H1 (cell line): ENCODE data around the gene CUEDC1. TPM values are rescaled to one million over a fixed set of nuclear protein-coding genes. Genes with fewer than 3 reads are reported as not detected.
"Not testable (repeated sequence)": the region's sequence is repeated elsewhere in the genome, so short reads cannot be mapped to it uniquely, and the experiment has no call there.

Source experiments
- CTCF ChIA-PET: fragments of 300-600 bp; sonication (Branson Sonifier 250); formaldehyde crosslinking; loops from one replicate; lab custom pipeline; 2021; ENCODE audit not compliant: partially characterized antibody; lab: Charles Lee
- POLR2A ChIA-PET: fragments of 300-600 bp; sonication (Branson Sonifier 250); formaldehyde crosslinking; loops from one replicate; lab custom pipeline; 2021; ENCODE audit warnings: inconsistent platforms; ENCODE audit not compliant: partially characterized antibody; lab: Charles Lee
- DNase-seq, 2 experiments: peaks; one replicate each; pipeline versions ENCODE4 v3.0.0 to v3.0.0-alpha.2; 2010 to 2022; ENCODE audit warnings: low spot score in 2 of 2, low read depth in 1 of 2, mixed read lengths in 1 of 2
- FAIRE-seq: peaks from 2 replicates; lab custom pipeline; 2011; peaks lifted over from hg19 to GRCh38; lab: Jason Lieb, UNC
- H2AFZ ChIP-seq: 2 replicates; pipeline ENCODE4 v1.8.1; 2012; ENCODE audit warnings: low read length, inconsistent platforms
- H2AK5ac ChIP-seq: 2 replicates; pipeline ENCODE4 v1.6.1; 2013; ENCODE audit warnings: low read depth, low read length
- H2BK120ac ChIP-seq: replicated peaks from 2 replicates; pipeline ENCODE3; 2013; ENCODE audit warnings: low read depth, low read length, inconsistent platforms
- H2BK12ac ChIP-seq: 2 replicates; pipeline ENCODE4 v1.6.1; 2013; ENCODE audit warnings: low read depth, low read length
- H2BK15ac ChIP-seq: 2 replicates; pipeline ENCODE4 v1.6.1; 2013; ENCODE audit warnings: low read length
- H2BK20ac ChIP-seq: 2 replicates; pipeline ENCODE4 v1.6.1; 2013; ENCODE audit warnings: low read length
- H2BK5ac ChIP-seq: 2 replicates; pipeline ENCODE4 v1.6.1; 2013; ENCODE audit warnings: low read depth, low read length
- H3K14ac ChIP-seq: 2 replicates; pipeline ENCODE4 v1.6.1; 2013; ENCODE audit warnings: inconsistent platforms; ENCODE audit not compliant: insufficient read length
- H3K18ac ChIP-seq: 2 replicates; pipeline ENCODE4 v1.6.1; 2013; ENCODE audit warnings: low read length; ENCODE audit errors: extremely low read depth
- H3K23ac ChIP-seq: 2 replicates; pipeline ENCODE4 v1.6.1; 2013; ENCODE audit warnings: inconsistent platforms; ENCODE audit not compliant: insufficient read length
- H3K23me2 ChIP-seq: 2 replicates; pipeline ENCODE4 v1.6.1; 2013; ENCODE audit warnings: low read depth, low read length
- H3K27ac ChIP-seq: 2 replicates; pipeline ENCODE4 v1.6.1; 2011; ENCODE audit warnings: low read depth, low read length, inconsistent platforms
- H3K27me3 ChIP-seq, 4 experiments: replicated peaks in 1 of 4; 1 replicate in 1 of 4; 2 replicates in 3 of 4; pipeline versions ENCODE4 v1.6.1 to v1.8.1; 2011 to 2013; ENCODE audit warnings: low read length in 3 of 4, mild to moderate bottlenecking in 3 of 4, inconsistent platforms in 2 of 4, mixed read lengths in 2 of 4, moderate library complexity in 1 of 4; ENCODE audit not compliant: control insufficient read depth in 3 of 4, insufficient read depth in 3 of 4; ENCODE audit errors: extremely low read depth in 1 of 4
- H3K36me3 ChIP-seq, 4 experiments: 2 replicates each; pipeline versions ENCODE4 v1.6.1 to v1.8.1; 2011 to 2013; ENCODE audit warnings: mild to moderate bottlenecking in 4 of 4, low read length in 3 of 4, moderate library complexity in 2 of 4, control low read depth in 1 of 4, inconsistent platforms in 1 of 4; ENCODE audit not compliant: insufficient read depth in 4 of 4, control insufficient read depth in 2 of 4
- H3K4ac ChIP-seq: replicated peaks from 2 replicates; pipeline ENCODE3; 2013; ENCODE audit warnings: low read length, low read depth, mixed read lengths, inconsistent platforms; ENCODE audit not compliant: insufficient read length
- H3K4me1 ChIP-seq, 4 experiments: replicated peaks in 1 of 4; 1 replicate in 1 of 4; 2 replicates in 3 of 4; pipeline versions ENCODE4 v1.6.1 to v1.8.1; 2011 to 2013; ENCODE audit warnings: low read length in 3 of 4, inconsistent platforms in 2 of 4, mixed read lengths in 1 of 4; ENCODE audit not compliant: insufficient read depth in 4 of 4, control insufficient read depth in 3 of 4
- H3K4me2 ChIP-seq, 2 experiments: 2 replicates each; pipeline versions ENCODE4 v1.6.1 to v1.8.1; 2011 to 2013; ENCODE audit warnings: low read depth in 2 of 2, low read length in 2 of 2, control low read depth in 1 of 2, inconsistent platforms in 1 of 2, mild to moderate bottlenecking in 1 of 2; ENCODE audit not compliant: insufficient read depth in 1 of 2
- H3K4me3 ChIP-seq, 4 experiments: fragments of 200-600, 300-600 bp in 1 of 4; sonication (generic), shearing (Covaris generic), sonication (Bioruptor Twin) in 1 of 4; 2 replicates each; pipeline versions ENCODE4 v1.5.1 to v1.8.1; 2011 to 2016; ENCODE audit warnings: low read length in 4 of 4, low read depth in 3 of 4, control low read depth in 2 of 4, inconsistent platforms in 2 of 4, mild to moderate bottlenecking in 2 of 4, mixed read lengths in 1 of 4, moderate library complexity in 1 of 4; ENCODE audit not compliant: insufficient read depth in 2 of 4; ENCODE audit errors: extremely low read depth in 1 of 4
- H3K56ac ChIP-seq: replicated peaks from 2 replicates; pipeline ENCODE3; 2013; ENCODE audit warnings: low read depth, mild to moderate bottlenecking, mixed read lengths, low read length, inconsistent platforms; ENCODE audit not compliant: insufficient read length
- H3K79me1 ChIP-seq: 2 replicates; pipeline ENCODE4 v1.6.1; 2013; ENCODE audit warnings: low read depth, low read length, control low read depth
- H3K79me2 ChIP-seq, 2 experiments: 2 replicates each; pipeline versions ENCODE4 v1.6.1 to v1.8.1; 2012 to 2013; ENCODE audit warnings: low read length in 2 of 2, mild to moderate bottlenecking in 2 of 2, inconsistent platforms in 1 of 2; ENCODE audit not compliant: insufficient read depth in 2 of 2, control insufficient read depth in 1 of 2
- H3K9ac ChIP-seq, 4 experiments: replicated peaks in 1 of 4; 1 replicate in 1 of 4; 2 replicates in 3 of 4; pipeline versions ENCODE4 v1.6.1 to v1.8.1; 2011 to 2013; ENCODE audit warnings: low read depth in 3 of 4, low read length in 3 of 4, control low read depth in 2 of 4, mild to moderate bottlenecking in 2 of 4, moderate library complexity in 2 of 4, inconsistent platforms in 1 of 4; ENCODE audit errors: extremely low read depth in 1 of 4
- H3K9me3 ChIP-seq, 2 experiments: 2 replicates each; pipeline versions ENCODE4 v1.6.1 to v1.8.1; 2012 to 2013; ENCODE audit warnings: mild to moderate bottlenecking in 2 of 2, moderate library complexity in 2 of 2, control low read depth in 1 of 2, inconsistent platforms in 1 of 2, low read depth in 1 of 2, low read length in 1 of 2, mixed read lengths in 1 of 2; ENCODE audit not compliant: insufficient read depth in 2 of 2
- H4K20me1 ChIP-seq, 2 experiments: replicated peaks in 1 of 2; 2 replicates each; pipeline versions ENCODE3 to v1.8.1; 2011 to 2013; ENCODE audit warnings: inconsistent platforms in 2 of 2, low read length in 2 of 2, mild to moderate bottlenecking in 1 of 2; ENCODE audit not compliant: insufficient read depth in 2 of 2, control insufficient read depth in 1 of 2
- H4K5ac ChIP-seq: 2 replicates; pipeline ENCODE4 v1.6.1; 2013; ENCODE audit warnings: low read length, low read depth, mixed read lengths, inconsistent platforms; ENCODE audit not compliant: insufficient read length
- H4K8ac ChIP-seq: 2 replicates; pipeline ENCODE4 v1.8.0; 2013; ENCODE audit warnings: mild to moderate bottlenecking, moderate library complexity, low read length, inconsistent platforms; ENCODE audit not compliant: insufficient read depth; ENCODE audit errors: extremely low read depth
- H4K91ac ChIP-seq: replicated peaks from 2 replicates; pipeline ENCODE3; 2013; ENCODE audit warnings: low read length, mixed read lengths, inconsistent platforms; ENCODE audit not compliant: insufficient read length
- WGBS, 2 experiments: shearing (Covaris generic) in 1 of 2; methylation state at CpG; one replicate each; pipeline versions ENCODE4 v1.1.6 to v1.1.7; 2013 to 2015; ENCODE audit warnings: low lambda C conversion rate in 2 of 2, mixed read lengths in 2 of 2, inconsistent platforms in 1 of 2, low coverage in 1 of 2, missing lambda C conversion rate in 1 of 2; ENCODE audit not compliant: insufficient replicate concordance in 2 of 2, insufficient coverage in 1 of 2, insufficient read length in 1 of 2; ENCODE audit errors: extremely low coverage in 1 of 2, missing lambda C conversion rate in 1 of 2; 5-methylcytosine and 5-hydroxymethylcytosine counted together
- polyA plus RNA-seq, 7 experiments: library from polyadenylated mRNA; depleted of rRNA in 3 of 7; stranded (reverse) in 5 of 7; unstranded in 2 of 7; fragments of >200 nt in 5 of 7; fragments of 200-250 nt in 2 of 7; gene quantifications; 1 replicate in 5 of 7; 2 replicates in 1 of 7; 4 replicates in 1 of 7; pipeline versions ENCODE4 v1.2.1 to v1.2.3, GENCODE V29; 2011 to 2013; ENCODE audit warnings: missing spikeins in 2 of 7, mixed read lengths in 2 of 7
- total RNA-seq: library from RNA; stranded (reverse); fragmentation: NEBNext Ultra II Directional; extraction: Animal tissue kit (Norgen Biotek cat#: 25700); gene quantifications from 2 replicates; pipeline ENCODE4 v1.2.1, GENCODE V29; 2021

CUEDC1 gene
- total and polyA plus RNA-seq, 2 of the 8 experiments (the other 6 are each of a cell fraction or from before 2014, with no cell fraction given): 4.0 to 10.7 TPM

DNA sequence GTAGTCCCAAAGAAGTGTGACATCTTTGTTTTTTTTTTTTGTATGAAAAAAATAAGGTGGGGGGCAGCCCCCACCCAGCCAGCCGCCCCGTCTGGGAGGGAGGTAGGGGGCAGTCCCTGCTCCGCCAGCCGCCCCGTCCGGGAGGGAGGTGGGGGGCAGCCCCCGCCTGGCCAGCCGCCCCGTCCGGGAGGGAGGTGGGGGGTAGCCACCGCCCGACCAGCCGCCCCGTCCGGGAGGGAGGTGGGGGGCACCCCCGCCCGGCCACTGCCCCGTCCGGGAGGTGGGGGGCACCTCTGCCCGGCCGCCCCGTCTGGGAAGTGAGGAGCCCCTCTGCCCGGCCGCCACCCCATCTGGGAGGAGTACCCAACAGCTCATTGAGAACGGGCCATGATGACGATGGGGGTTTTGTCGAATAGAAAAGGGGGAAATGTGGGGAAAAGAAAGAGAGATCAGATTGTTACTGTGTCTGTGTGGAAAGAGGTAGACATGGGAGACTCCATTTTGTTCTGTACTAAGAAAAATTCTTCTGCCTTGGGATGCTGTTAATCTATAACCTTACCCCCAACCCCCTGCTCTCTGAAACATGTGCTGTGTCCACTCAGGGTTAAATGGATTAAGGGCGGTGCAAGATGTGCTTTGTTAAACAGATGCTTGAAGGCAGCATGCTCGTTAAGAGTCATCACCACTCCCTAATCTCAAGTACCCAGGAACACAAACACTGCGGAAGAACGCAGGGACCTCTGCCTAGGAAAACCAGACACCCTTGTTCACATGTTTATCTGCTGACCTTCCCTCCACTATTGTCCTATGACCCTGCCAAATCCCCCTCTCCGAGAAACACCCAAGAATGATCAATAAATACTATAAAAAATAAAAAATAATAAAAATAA, 108.9 kb downstream of the CUEDC1 start:
- not testable (repeated sequence) for H3K4me1 ChIP-seq, H3K23me2 ChIP-seq, H2BK120ac ChIP-seq, H3K14ac ChIP-seq, H4K5ac ChIP-seq, H2BK5ac ChIP-seq, H3K4me2 ChIP-seq, H3K79me1 ChIP-seq, H4K8ac ChIP-seq, H4K20me1 ChIP-seq, H3K9me3 ChIP-seq, FAIRE-seq, H2BK15ac ChIP-seq, H4K91ac ChIP-seq, H3K23ac ChIP-seq, H3K4ac ChIP-seq, H3K4me3 ChIP-seq, H3K18ac ChIP-seq, H2AK5ac ChIP-seq, H3K27me3 ChIP-seq, H3K56ac ChIP-seq, H2BK20ac ChIP-seq, H2BK12ac ChIP-seq, H3K27ac ChIP-seq, H3K9ac ChIP-seq, DNase-seq, H2AFZ ChIP-seq
- ChIA-PET CTCF (interaction anchor here (0.7 to 2.0 kb wide), 3 partner anchors 9 to 255 kb away, joined by 3 to 8 read pairs (median 3); no protein-coding TSS in a partner anchor), POLR2A (interaction anchor here (32.5 kb wide), 1 partner anchor 152 kb away, joined by 672 read pairs; the partner anchor contains the start of genes SRSF1 and VEZF1)
- WGBS, 2 experiments: 93% methylated on average over 10 of the region's 32 CpGs; no CpG with 5 or more reads in 1 of the 2 experiments
- Histone ChIP-seq H3K36me3 (peaks cover 3 to 17% (median 5%) of the 10 kb centered on the region in 4 experiments; a peak in 6 of 8 replicates), H3K79me2 (peaks cover 0 to 21% of the 10 kb centered on the region in 2 experiments; a peak in 2 of 4 replicates)
